C4-2B (cell line): ENCODE results near the gene PTMS.
"Not testable (repeated sequence)": the region's sequence is repeated elsewhere in the genome, so short reads cannot be mapped to it uniquely, and the experiment has no call there.

Experiments
- H3K27ac ChIP-seq: fragments of 450-650 bp; 2 replicates; pipeline ENCODE4 v1.5.1; 2017
- CTCF ChIP-seq: fragments of 450-650 bp; conservative IDR thresholded peaks from 2 replicates; pipeline ENCODE4 v1.5.1; 2017; ENCODE audit warnings: mild to moderate bottlenecking
- ZFX ChIP-seq: fragments of 450-650 bp; IDR thresholded peaks from 2 replicates; pipeline ENCODE4 v1.6.1; 2017

Gene PTMS

DNA sequence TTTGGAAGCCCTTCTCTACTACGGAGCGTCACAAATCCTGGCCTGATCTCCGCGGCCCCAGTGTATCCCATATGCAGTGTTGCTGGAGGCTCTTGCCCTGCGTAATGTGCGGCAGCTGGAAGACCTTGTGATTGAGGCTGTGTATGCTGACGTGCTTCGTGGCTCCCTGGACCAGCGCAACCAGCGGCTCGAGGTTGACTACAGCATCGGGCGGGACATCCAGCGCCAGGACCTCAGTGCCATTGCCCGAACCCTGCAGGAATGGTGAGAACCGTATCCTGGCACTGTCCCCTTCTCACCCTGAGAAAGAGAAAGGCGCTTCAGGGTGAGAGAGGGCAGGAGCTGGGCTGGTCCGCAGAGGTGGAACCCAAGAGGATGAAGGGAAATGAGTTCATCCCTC, 37.0 kb upstream of the PTMS start:
- no peak for TF ChIP-seq ZFX
- no peak for TF ChIP-seq CTCF
- no peak overlapping the region for H3K27ac ChIP-seq

GRCh38 chr12:6730169-6730568, 36.0 kb upstream of the PTMS start:
- no peak for TF ChIP-seq ZFX
- no peak for TF ChIP-seq CTCF
- no peak overlapping the region for H3K27ac ChIP-seq

- TF ChIP-seq CTCF = no peak
- H3K27ac ChIP-seq = no peak overlapping the region; the same call in 1 of the 2 replicates
These were observed 31.4 kb upstream of the PTMS start for GRCh38 chr12:6734506-6735387.

GRCh38 chr12:6735448-6736191, 30.5 kb upstream of the PTMS start:
- H3K27ac ChIP-seq = peak overlapping the region; percentile 50
- peak; percentile 94 for TF ChIP-seq CTCF
- no peak for TF ChIP-seq ZFX

- H3K27ac ChIP-seq = no peak overlapping the region; the same call in 1 of the 2 replicates
- TF ChIP-seq CTCF = no peak
- no peak for TF ChIP-seq ZFX
These were observed 29.4 kb upstream of the PTMS start for GRCh38 chr12:6736754-6737153.

- H3K27ac ChIP-seq = not testable (repeated sequence)
These were observed 24.1 kb upstream of the PTMS start for GRCh38 chr12:6742080-6742479.

DNA sequence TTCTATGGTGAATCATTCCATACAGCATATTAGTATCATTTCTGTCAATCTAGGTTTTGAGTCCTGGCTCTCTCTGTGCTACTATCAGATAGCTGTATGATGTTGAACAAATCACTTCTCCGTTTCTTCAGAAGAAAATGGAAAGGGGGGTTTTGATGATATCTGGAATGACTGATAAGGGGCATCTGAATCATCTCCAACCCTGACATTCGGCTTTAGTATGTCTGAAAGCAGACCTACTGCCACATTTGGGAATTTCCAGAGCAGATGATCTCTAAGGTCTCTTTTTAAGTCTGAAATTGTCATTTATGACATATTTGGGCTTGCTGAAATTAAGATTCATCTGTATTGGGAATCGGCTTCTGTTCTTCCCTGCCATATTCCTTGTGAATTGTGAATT, 23.3 kb upstream of the PTMS start:
- TF ChIP-seq ZFX (no peak), CTCF (no peak)
- no peak overlapping the region for H3K27ac ChIP-seq

- not testable (repeated sequence) for H3K27ac ChIP-seq
These were observed 22.9 kb upstream of the PTMS start for GRCh38 chr12:6743300-6743699.
